SK-N-SH (cell line): ENCODE results near the gene MAT1A.

Source experiments
- CHD2 ChIP-seq: fragments of 150-350 bp; IDR thresholded peaks from 2 replicates; pipeline ENCODE4 v1.6.1; 2018; ENCODE audit warnings: low read length; ENCODE audit not compliant: partially characterized antibody
- EP300 ChIP-seq, 2 experiments: IDR thresholded peaks; 2 replicates each; pipeline versions ENCODE4 v1.4.0 to v1.6.1; 2012; ENCODE audit warnings: borderline replicate concordance in 1 of 2, low read depth in 1 of 2, low read length in 1 of 2
- GABPA ChIP-seq: IDR thresholded peaks from 2 replicates; pipeline ENCODE4 v1.4.0; 2012; ENCODE audit warnings: low read depth, mild to moderate bottlenecking
- GATA2 ChIP-seq: sonication (generic); formaldehyde crosslinking; IDR thresholded peaks from 2 replicates; pipeline ENCODE4 v1.5.0; 2020; ENCODE audit warnings: mild to moderate bottlenecking, missing genetic modification reagents
- JUND ChIP-seq: IDR thresholded peaks from 2 replicates; pipeline ENCODE4 v1.4.0; 2012
- MEF2A ChIP-seq: IDR thresholded peaks from 2 replicates; pipeline ENCODE4 v1.4.0; 2012; ENCODE audit warnings: low read depth, borderline replicate concordance
- POLR2AphosphoS5 ChIP-seq: IDR thresholded peaks from 2 replicates; pipeline ENCODE4 v1.6.1; 2012; ENCODE audit warnings: low read depth, low read length
- RAD21 ChIP-seq: IDR thresholded peaks from 2 replicates; pipeline ENCODE4 v1.6.1; 2012; ENCODE audit warnings: mild to moderate bottlenecking, low read length
- SMC3 ChIP-seq: IDR thresholded peaks from 2 replicates; pipeline ENCODE4 v1.6.1; 2012; ENCODE audit warnings: low read depth, low read length, improper control_type of control experiment
- TAF1 ChIP-seq: IDR thresholded peaks from 2 replicates; pipeline ENCODE4 v1.6.1; 2012; ENCODE audit warnings: low read depth, mild to moderate bottlenecking, low read length, moderate library complexity, borderline replicate concordance
- TF ChIP-seq, protein P1 (sequence below): IDR thresholded peaks from 2 replicates; pipeline ENCODE4 v1.4.0; 2012; ENCODE audit warnings: low read depth
- TF ChIP-seq, protein P2 (sequence below): fragments of 200-600 bp; sonication (generic); IDR thresholded peaks from 2 replicates; pipeline ENCODE4 v1.6.1; 2017; ENCODE audit warnings: antibody characterized with exemption, mild to moderate bottlenecking, moderate library complexity
- TF ChIP-seq, protein P3 (sequence below): IDR thresholded peaks from 2 replicates; pipeline ENCODE4 v1.6.1; 2012; ENCODE audit warnings: mild to moderate bottlenecking, low read depth, low read length, moderate library complexity

DNA sequence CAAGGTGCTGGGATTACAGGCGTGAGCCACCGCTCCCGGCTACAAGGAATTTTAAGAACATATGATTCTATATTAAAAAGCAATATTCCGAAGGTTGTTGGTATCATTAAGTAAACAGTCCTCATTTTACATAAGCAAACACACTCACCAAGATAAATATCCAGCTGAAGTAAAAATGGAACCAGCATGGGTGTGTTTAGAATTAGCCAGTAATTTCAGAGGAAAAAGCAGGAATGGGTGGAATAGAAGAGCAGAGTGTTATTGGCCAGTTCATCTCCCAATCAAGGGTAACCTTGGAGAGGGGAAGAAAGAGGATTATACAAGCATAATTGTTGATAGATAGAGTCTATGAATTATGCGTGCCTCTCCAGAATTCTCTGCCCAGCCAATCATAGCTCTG is 31.7 kb upstream of the MAT1A start:
- no peak for TF ChIP-seq TAF1
- TF ChIP-seq RAD21: no peak
- TF ChIP-seq POLR2AphosphoS5: no peak
- TF ChIP-seq, protein P1, sequence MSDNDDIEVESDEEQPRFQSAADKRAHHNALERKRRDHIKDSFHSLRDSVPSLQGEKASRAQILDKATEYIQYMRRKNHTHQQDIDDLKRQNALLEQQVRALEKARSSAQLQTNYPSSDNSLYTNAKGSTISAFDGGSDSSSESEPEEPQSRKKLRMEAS: no peak
- no peak for TF ChIP-seq SMC3
- TF ChIP-seq, protein P2, sequence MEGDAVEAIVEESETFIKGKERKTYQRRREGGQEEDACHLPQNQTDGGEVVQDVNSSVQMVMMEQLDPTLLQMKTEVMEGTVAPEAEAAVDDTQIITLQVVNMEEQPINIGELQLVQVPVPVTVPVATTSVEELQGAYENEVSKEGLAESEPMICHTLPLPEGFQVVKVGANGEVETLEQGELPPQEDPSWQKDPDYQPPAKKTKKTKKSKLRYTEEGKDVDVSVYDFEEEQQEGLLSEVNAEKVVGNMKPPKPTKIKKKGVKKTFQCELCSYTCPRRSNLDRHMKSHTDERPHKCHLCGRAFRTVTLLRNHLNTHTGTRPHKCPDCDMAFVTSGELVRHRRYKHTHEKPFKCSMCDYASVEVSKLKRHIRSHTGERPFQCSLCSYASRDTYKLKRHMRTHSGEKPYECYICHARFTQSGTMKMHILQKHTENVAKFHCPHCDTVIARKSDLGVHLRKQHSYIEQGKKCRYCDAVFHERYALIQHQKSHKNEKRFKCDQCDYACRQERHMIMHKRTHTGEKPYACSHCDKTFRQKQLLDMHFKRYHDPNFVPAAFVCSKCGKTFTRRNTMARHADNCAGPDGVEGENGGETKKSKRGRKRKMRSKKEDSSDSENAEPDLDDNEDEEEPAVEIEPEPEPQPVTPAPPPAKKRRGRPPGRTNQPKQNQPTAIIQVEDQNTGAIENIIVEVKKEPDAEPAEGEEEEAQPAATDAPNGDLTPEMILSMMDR: no peak
- TF ChIP-seq GATA2: no peak
- no peak for TF ChIP-seq CHD2
- TF ChIP-seq, protein P3, sequence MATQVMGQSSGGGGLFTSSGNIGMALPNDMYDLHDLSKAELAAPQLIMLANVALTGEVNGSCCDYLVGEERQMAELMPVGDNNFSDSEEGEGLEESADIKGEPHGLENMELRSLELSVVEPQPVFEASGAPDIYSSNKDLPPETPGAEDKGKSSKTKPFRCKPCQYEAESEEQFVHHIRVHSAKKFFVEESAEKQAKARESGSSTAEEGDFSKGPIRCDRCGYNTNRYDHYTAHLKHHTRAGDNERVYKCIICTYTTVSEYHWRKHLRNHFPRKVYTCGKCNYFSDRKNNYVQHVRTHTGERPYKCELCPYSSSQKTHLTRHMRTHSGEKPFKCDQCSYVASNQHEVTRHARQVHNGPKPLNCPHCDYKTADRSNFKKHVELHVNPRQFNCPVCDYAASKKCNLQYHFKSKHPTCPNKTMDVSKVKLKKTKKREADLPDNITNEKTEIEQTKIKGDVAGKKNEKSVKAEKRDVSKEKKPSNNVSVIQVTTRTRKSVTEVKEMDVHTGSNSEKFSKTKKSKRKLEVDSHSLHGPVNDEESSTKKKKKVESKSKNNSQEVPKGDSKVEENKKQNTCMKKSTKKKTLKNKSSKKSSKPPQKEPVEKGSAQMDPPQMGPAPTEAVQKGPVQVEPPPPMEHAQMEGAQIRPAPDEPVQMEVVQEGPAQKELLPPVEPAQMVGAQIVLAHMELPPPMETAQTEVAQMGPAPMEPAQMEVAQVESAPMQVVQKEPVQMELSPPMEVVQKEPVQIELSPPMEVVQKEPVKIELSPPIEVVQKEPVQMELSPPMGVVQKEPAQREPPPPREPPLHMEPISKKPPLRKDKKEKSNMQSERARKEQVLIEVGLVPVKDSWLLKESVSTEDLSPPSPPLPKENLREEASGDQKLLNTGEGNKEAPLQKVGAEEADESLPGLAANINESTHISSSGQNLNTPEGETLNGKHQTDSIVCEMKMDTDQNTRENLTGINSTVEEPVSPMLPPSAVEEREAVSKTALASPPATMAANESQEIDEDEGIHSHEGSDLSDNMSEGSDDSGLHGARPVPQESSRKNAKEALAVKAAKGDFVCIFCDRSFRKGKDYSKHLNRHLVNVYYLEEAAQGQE: no peak
- no peak for TF ChIP-seq JUND
- TF ChIP-seq MEF2A: no peak
- no peak for TF ChIP-seq EP300 (IDR thresholded peaks at IDR 0.05; ENCODE audit: borderline replicate concordance in 1 of 2, low read depth in 1 of 2, low read length in 1 of 2)
- TF ChIP-seq GABPA: no peak
